GM19351 (cell line): ENCODE results near the gene AGR2.

Experiments used
- ATAC-seq: cut with Tn5 transposase; IDR thresholded peaks from one replicate; pipeline ENCODE4 v1.9.1; 2021; ENCODE audit warnings: mild to moderate bottlenecking, moderate library complexity; ENCODE audit not compliant: unreplicated experiment

Gene AGR2

GRCh38 chr7:16743236-16743635, 61.6 kb downstream of the AGR2 start:
- no peak for ATAC-seq

- ATAC-seq: no peak
These were observed 62.3 kb downstream of the AGR2 start for GRCh38 chr7:16742547-16742946.
